H1 (cell line): ENCODE results near the gene KRTAP1-5. TPM values are rescaled to one million over a fixed set of nuclear protein-coding genes. Genes with fewer than 3 reads are reported as not detected.

Experiments
- CTCF ChIA-PET: fragments of 300-600 bp; sonication (Branson Sonifier 250); formaldehyde crosslinking; loops from one replicate; lab custom pipeline; 2021; ENCODE audit not compliant: partially characterized antibody; lab: Charles Lee
- POLR2A ChIA-PET: fragments of 300-600 bp; sonication (Branson Sonifier 250); formaldehyde crosslinking; loops from one replicate; lab custom pipeline; 2021; ENCODE audit warnings: inconsistent platforms; ENCODE audit not compliant: partially characterized antibody; lab: Charles Lee
- DNase-seq, 2 experiments: peaks; one replicate each; pipeline versions ENCODE4 v3.0.0 to v3.0.0-alpha.2; 2010 to 2022; ENCODE audit warnings: low spot score in 2 of 2, low read depth in 1 of 2, mixed read lengths in 1 of 2
- FAIRE-seq: peaks from 2 replicates; lab custom pipeline; 2011; peaks lifted over from hg19 to GRCh38; lab: Jason Lieb, UNC
- H2AFZ ChIP-seq: 2 replicates; pipeline ENCODE4 v1.8.1; 2012; ENCODE audit warnings: low read length, inconsistent platforms
- H2AK5ac ChIP-seq: 2 replicates; pipeline ENCODE4 v1.6.1; 2013; ENCODE audit warnings: low read depth, low read length
- H2BK120ac ChIP-seq: replicated peaks from 2 replicates; pipeline ENCODE3; 2013; ENCODE audit warnings: low read depth, low read length, inconsistent platforms
- H2BK12ac ChIP-seq: 2 replicates; pipeline ENCODE4 v1.6.1; 2013; ENCODE audit warnings: low read depth, low read length
- H2BK15ac ChIP-seq: 2 replicates; pipeline ENCODE4 v1.6.1; 2013; ENCODE audit warnings: low read length
- H2BK20ac ChIP-seq: 2 replicates; pipeline ENCODE4 v1.6.1; 2013; ENCODE audit warnings: low read length
- H2BK5ac ChIP-seq: 2 replicates; pipeline ENCODE4 v1.6.1; 2013; ENCODE audit warnings: low read depth, low read length
- H3K14ac ChIP-seq: 2 replicates; pipeline ENCODE4 v1.6.1; 2013; ENCODE audit warnings: inconsistent platforms; ENCODE audit not compliant: insufficient read length
- H3K18ac ChIP-seq: 2 replicates; pipeline ENCODE4 v1.6.1; 2013; ENCODE audit warnings: low read length; ENCODE audit errors: extremely low read depth
- H3K23ac ChIP-seq: 2 replicates; pipeline ENCODE4 v1.6.1; 2013; ENCODE audit warnings: inconsistent platforms; ENCODE audit not compliant: insufficient read length
- H3K23me2 ChIP-seq: 2 replicates; pipeline ENCODE4 v1.6.1; 2013; ENCODE audit warnings: low read depth, low read length
- H3K27ac ChIP-seq: 2 replicates; pipeline ENCODE4 v1.6.1; 2011; ENCODE audit warnings: low read depth, low read length, inconsistent platforms
- H3K27me3 ChIP-seq, 4 experiments: replicated peaks in 1 of 4; 1 replicate in 1 of 4; 2 replicates in 3 of 4; pipeline versions ENCODE4 v1.6.1 to v1.8.1; 2011 to 2013; ENCODE audit warnings: low read length in 3 of 4, mild to moderate bottlenecking in 3 of 4, inconsistent platforms in 2 of 4, mixed read lengths in 2 of 4, moderate library complexity in 1 of 4; ENCODE audit not compliant: control insufficient read depth in 3 of 4, insufficient read depth in 3 of 4; ENCODE audit errors: extremely low read depth in 1 of 4
- H3K36me3 ChIP-seq, 4 experiments: 2 replicates each; pipeline versions ENCODE4 v1.6.1 to v1.8.1; 2011 to 2013; ENCODE audit warnings: mild to moderate bottlenecking in 4 of 4, low read length in 3 of 4, moderate library complexity in 2 of 4, control low read depth in 1 of 4, inconsistent platforms in 1 of 4; ENCODE audit not compliant: insufficient read depth in 4 of 4, control insufficient read depth in 2 of 4
- H3K4ac ChIP-seq: replicated peaks from 2 replicates; pipeline ENCODE3; 2013; ENCODE audit warnings: low read length, low read depth, mixed read lengths, inconsistent platforms; ENCODE audit not compliant: insufficient read length
- H3K4me1 ChIP-seq, 4 experiments: replicated peaks in 1 of 4; 1 replicate in 1 of 4; 2 replicates in 3 of 4; pipeline versions ENCODE4 v1.6.1 to v1.8.1; 2011 to 2013; ENCODE audit warnings: low read length in 3 of 4, inconsistent platforms in 2 of 4, mixed read lengths in 1 of 4; ENCODE audit not compliant: insufficient read depth in 4 of 4, control insufficient read depth in 3 of 4
- H3K4me2 ChIP-seq, 2 experiments: 2 replicates each; pipeline versions ENCODE4 v1.6.1 to v1.8.1; 2011 to 2013; ENCODE audit warnings: low read depth in 2 of 2, low read length in 2 of 2, control low read depth in 1 of 2, inconsistent platforms in 1 of 2, mild to moderate bottlenecking in 1 of 2; ENCODE audit not compliant: insufficient read depth in 1 of 2
- H3K4me3 ChIP-seq, 4 experiments: fragments of 200-600, 300-600 bp in 1 of 4; sonication (generic), shearing (Covaris generic), sonication (Bioruptor Twin) in 1 of 4; 2 replicates each; pipeline versions ENCODE4 v1.5.1 to v1.8.1; 2011 to 2016; ENCODE audit warnings: low read length in 4 of 4, low read depth in 3 of 4, control low read depth in 2 of 4, inconsistent platforms in 2 of 4, mild to moderate bottlenecking in 2 of 4, mixed read lengths in 1 of 4, moderate library complexity in 1 of 4; ENCODE audit not compliant: insufficient read depth in 2 of 4; ENCODE audit errors: extremely low read depth in 1 of 4
- H3K56ac ChIP-seq: replicated peaks from 2 replicates; pipeline ENCODE3; 2013; ENCODE audit warnings: low read depth, mild to moderate bottlenecking, mixed read lengths, low read length, inconsistent platforms; ENCODE audit not compliant: insufficient read length
- H3K79me1 ChIP-seq: 2 replicates; pipeline ENCODE4 v1.6.1; 2013; ENCODE audit warnings: low read depth, low read length, control low read depth
- H3K79me2 ChIP-seq, 2 experiments: 2 replicates each; pipeline versions ENCODE4 v1.6.1 to v1.8.1; 2012 to 2013; ENCODE audit warnings: low read length in 2 of 2, mild to moderate bottlenecking in 2 of 2, inconsistent platforms in 1 of 2; ENCODE audit not compliant: insufficient read depth in 2 of 2, control insufficient read depth in 1 of 2
- H3K9ac ChIP-seq, 4 experiments: replicated peaks in 1 of 4; 1 replicate in 1 of 4; 2 replicates in 3 of 4; pipeline versions ENCODE4 v1.6.1 to v1.8.1; 2011 to 2013; ENCODE audit warnings: low read depth in 3 of 4, low read length in 3 of 4, control low read depth in 2 of 4, mild to moderate bottlenecking in 2 of 4, moderate library complexity in 2 of 4, inconsistent platforms in 1 of 4; ENCODE audit errors: extremely low read depth in 1 of 4
- H3K9me3 ChIP-seq, 2 experiments: 2 replicates each; pipeline versions ENCODE4 v1.6.1 to v1.8.1; 2012 to 2013; ENCODE audit warnings: mild to moderate bottlenecking in 2 of 2, moderate library complexity in 2 of 2, control low read depth in 1 of 2, inconsistent platforms in 1 of 2, low read depth in 1 of 2, low read length in 1 of 2, mixed read lengths in 1 of 2; ENCODE audit not compliant: insufficient read depth in 2 of 2
- H4K20me1 ChIP-seq, 2 experiments: replicated peaks in 1 of 2; 2 replicates each; pipeline versions ENCODE3 to v1.8.1; 2011 to 2013; ENCODE audit warnings: inconsistent platforms in 2 of 2, low read length in 2 of 2, mild to moderate bottlenecking in 1 of 2; ENCODE audit not compliant: insufficient read depth in 2 of 2, control insufficient read depth in 1 of 2
- H4K5ac ChIP-seq: 2 replicates; pipeline ENCODE4 v1.6.1; 2013; ENCODE audit warnings: low read length, low read depth, mixed read lengths, inconsistent platforms; ENCODE audit not compliant: insufficient read length
- H4K8ac ChIP-seq: 2 replicates; pipeline ENCODE4 v1.8.0; 2013; ENCODE audit warnings: mild to moderate bottlenecking, moderate library complexity, low read length, inconsistent platforms; ENCODE audit not compliant: insufficient read depth; ENCODE audit errors: extremely low read depth
- H4K91ac ChIP-seq: replicated peaks from 2 replicates; pipeline ENCODE3; 2013; ENCODE audit warnings: low read length, mixed read lengths, inconsistent platforms; ENCODE audit not compliant: insufficient read length
- BCL11A ChIP-seq, 2 experiments: IDR thresholded peaks; one replicate each; pipeline ENCODE4 v1.6.1; 2011; ENCODE audit warnings: low read depth in 2 of 2, low read length in 2 of 2, mild to moderate bottlenecking in 2 of 2
- CHD2 ChIP-seq: IDR thresholded peaks from 2 replicates; pipeline ENCODE4 v1.6.1; 2012; ENCODE audit warnings: low read length, improper control_type of control experiment
- EP300 ChIP-seq, 2 experiments: IDR thresholded peaks; 1 replicate in 1 of 2; 2 replicates in 1 of 2; pipeline ENCODE4 v1.6.1; 2011 to 2012; ENCODE audit warnings: low read depth in 2 of 2, low read length in 2 of 2, mild to moderate bottlenecking in 2 of 2, borderline replicate concordance in 1 of 2, inconsistent platforms in 1 of 2, moderate library complexity in 1 of 2
- GABPA ChIP-seq: IDR thresholded peaks from 2 replicates; pipeline ENCODE4 v1.6.1; 2011; ENCODE audit warnings: mild to moderate bottlenecking, low read length, moderate library complexity, borderline replicate concordance; ENCODE audit not compliant: insufficient read depth
- KDM4A ChIP-seq: IDR thresholded peaks from one replicate; pipeline ENCODE4 v1.7.1; 2012; ENCODE audit warnings: low read depth, mild to moderate bottlenecking, moderate library complexity, low read length, inconsistent platforms; ENCODE audit not compliant: severe bottlenecking
- SAP30 ChIP-seq: fragments of 300-600 bp; sonication (generic); IDR thresholded peaks from 2 replicates; pipeline ENCODE4 v1.7.1; 2012; ENCODE audit warnings: low read length, moderate library complexity, mild to moderate bottlenecking, inconsistent platforms; ENCODE audit not compliant: insufficient read depth, insufficient replicate concordance
- TCF12 ChIP-seq: IDR thresholded peaks from 2 replicates; pipeline ENCODE4 v1.6.1; 2011; ENCODE audit warnings: low read depth, mild to moderate bottlenecking, low read length
- WGBS, 2 experiments: shearing (Covaris generic) in 1 of 2; methylation state at CpG; one replicate each; pipeline versions ENCODE4 v1.1.6 to v1.1.7; 2013 to 2015; ENCODE audit warnings: low lambda C conversion rate in 2 of 2, mixed read lengths in 2 of 2, inconsistent platforms in 1 of 2, low coverage in 1 of 2, missing lambda C conversion rate in 1 of 2; ENCODE audit not compliant: insufficient replicate concordance in 2 of 2, insufficient coverage in 1 of 2, insufficient read length in 1 of 2; ENCODE audit errors: extremely low coverage in 1 of 2, missing lambda C conversion rate in 1 of 2; 5-methylcytosine and 5-hydroxymethylcytosine counted together
- polyA plus RNA-seq, 7 experiments: library from polyadenylated mRNA; depleted of rRNA in 3 of 7; stranded (reverse) in 5 of 7; unstranded in 2 of 7; fragments of >200 nt in 5 of 7; fragments of 200-250 nt in 2 of 7; gene quantifications; 1 replicate in 5 of 7; 2 replicates in 1 of 7; 4 replicates in 1 of 7; pipeline versions ENCODE4 v1.2.1 to v1.2.3, GENCODE V29; 2011 to 2013; ENCODE audit warnings: missing spikeins in 2 of 7, mixed read lengths in 2 of 7
- total RNA-seq: library from RNA; stranded (reverse); fragmentation: NEBNext Ultra II Directional; extraction: Animal tissue kit (Norgen Biotek cat#: 25700); gene quantifications from 2 replicates; pipeline ENCODE4 v1.2.1, GENCODE V29; 2021

Gene KRTAP1-5
- total and polyA plus RNA-seq, 2 of the 8 experiments (the other 6 are each of a cell fraction or from before 2014, with no cell fraction given), result not detected

DNA sequence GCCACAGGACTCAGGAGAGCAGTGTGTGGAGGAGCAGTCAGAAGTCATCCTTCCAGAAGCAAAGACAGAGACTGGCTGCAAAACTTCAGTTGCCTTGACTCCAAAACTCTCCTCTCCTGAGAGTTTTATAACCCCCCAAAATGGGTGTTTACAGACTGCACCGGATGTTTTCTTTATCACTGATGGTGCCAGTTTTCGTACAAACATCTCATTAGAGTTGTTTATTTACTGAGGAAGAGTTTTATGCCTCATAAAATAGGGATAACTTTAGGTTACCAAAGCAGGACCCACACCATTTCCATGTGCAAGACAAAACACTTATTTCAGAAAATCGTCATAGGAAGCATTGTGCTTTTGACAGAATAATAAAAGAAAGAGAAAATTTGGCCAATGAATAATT is 42.8 kb downstream of the KRTAP1-5 start, which contains the start of gene KRT40:
Gene KRT40, minus strand, starts transcription at position 101 of the 400 bp plus-strand sequence. Its CDS starts 53 bp downstream, at position 48.
- TF ChIP-seq TCF12, result no peak
- TF ChIP-seq CHD2, result no peak
- TF ChIP-seq SAP30, result no peak
- TF ChIP-seq GABPA, result no peak
- TF ChIP-seq BCL11A (IDR thresholded peaks at IDR 0.05; ENCODE audit: low read depth in 2 of 2, low read length in 2 of 2), result no peak
- no peak for TF ChIP-seq KDM4A
- TF ChIP-seq EP300 (IDR thresholded peaks at IDR 0.05; ENCODE audit: borderline replicate concordance in 1 of 2, low read depth in 2 of 2, low read length in 2 of 2), result no peak
- H2AK5ac ChIP-seq, result no peak within 1 kb of the TSS
- no peaks in the 10 kb centered on the region for H3K23me2 ChIP-seq
- no peak within 1 kb of the TSS for H3K4me3 ChIP-seq
- no peaks in the 10 kb centered on the region for H3K79me1 ChIP-seq
- peaks cover 0 to 1% (median 0%) of the 10 kb centered on the region in 4 experiments; a peak in 1 of 7 replicates for H3K27me3 ChIP-seq
- ChIA-PET POLR2A (no interaction called here), CTCF (no interaction called here)
- H3K23ac ChIP-seq, result no peak within 1 kb of the TSS
- no peak within 1 kb of the TSS for H2BK20ac ChIP-seq
- no peak within 1 kb of the TSS for H2BK5ac ChIP-seq
- FAIRE-seq, result no peak
- peaks cover 3 to 8% (median 6%) of the 10 kb centered on the region in 4 experiments; a peak in 4 of 7 replicates for H3K4me1 ChIP-seq
- no peak within 1 kb of the TSS for H3K4me2 ChIP-seq
- no peaks in the 10 kb centered on the region for H3K79me2 ChIP-seq
- H4K20me1 ChIP-seq, result no peaks in the 10 kb centered on the region
- H3K18ac ChIP-seq, result no peak within 1 kb of the TSS
- no peak within 1 kb of the TSS for H3K9ac ChIP-seq
- H2BK120ac ChIP-seq, result no peak within 1 kb of the TSS
- WGBS, 2 experiments, result 91% methylated on average over 3 of the region's 3 CpGs; no CpG with 5 or more reads in 1 of the 2 experiments
- H4K5ac ChIP-seq, result no peak within 1 kb of the TSS
- no peak within 1 kb of the TSS for H2BK12ac ChIP-seq
- H4K8ac ChIP-seq, result no peak within 1 kb of the TSS
- H3K36me3 ChIP-seq, result no peaks in the 10 kb centered on the region
- no peak for DNase-seq
- no peak within 1 kb of the TSS for H3K4ac ChIP-seq
- H3K14ac ChIP-seq, result no peak within 1 kb of the TSS
- H3K27ac ChIP-seq, result no peak within 1 kb of the TSS
- no peak within 1 kb of the TSS for H2BK15ac ChIP-seq
- no peak within 1 kb of the TSS for H3K56ac ChIP-seq
- H2AFZ ChIP-seq, result peak within 1 kb of the TSS; percentile 34; the same call in 1 of the 2 replicates
- H4K91ac ChIP-seq, result no peak within 1 kb of the TSS
- no peaks in the 10 kb centered on the region; a peak in 1 of 4 replicates for H3K9me3 ChIP-seq
